A204.1 (cell line): ENCODE data around the gene TRIM47.

Source experiments
- FAIRE-seq: peaks from 2 replicates; lab custom pipeline; 2012; peaks lifted over from hg19 to GRCh38; lab: Jason Lieb, UNC

Gene TRIM47

GRCh38 chr17:75828076-75828400, 50.3 kb downstream of the TRIM47 start:
- no peak for FAIRE-seq

- FAIRE-seq = no peak
Measured at GRCh38 chr17:75827308-75828075, 50.9 kb downstream of the TRIM47 start.

- FAIRE-seq = no peak
Measured at GRCh38 chr17:75826561-75827307, 51.6 kb downstream of the TRIM47 start.

GRCh38 chr17:75825748-75826370, 52.5 kb downstream of the TRIM47 start:
- FAIRE-seq = no peak

GRCh38 chr17:75825149-75825552, 53.2 kb downstream of the TRIM47 start:
- no peak for FAIRE-seq

GRCh38 chr17:75824666-75825065, 53.7 kb downstream of the TRIM47 start:
- no peak for FAIRE-seq
